Activated naive CD4-positive, alpha-beta T cell treated with anti-CD3 and anti-CD28 coated beads for 36 hours (primary cell): ENCODE results near the gene CLIC4. TPM values are rescaled to one million over a fixed set of nuclear protein-coding genes. Genes with fewer than 3 reads are reported as not detected.

Source experiments
- CTCF ChIA-PET: fragments of 350-600 bp; sonication (Branson Sonifier 250); formaldehyde crosslinking; loops from one replicate; lab custom pipeline; 2021; ENCODE audit warnings: antibody characterized with exemption; lab: Charles Lee
- DNase-seq: peaks from one replicate; pipeline ENCODE4 v3.0.0-alpha.2; 2020
- H3K27ac Mint-ChIP-seq: one replicate; pipeline ENCODE4 v1.8.0; 2021; ENCODE audit warnings: mild to moderate bottlenecking, mixed read lengths
- H3K27me3 Mint-ChIP-seq: one replicate; pipeline ENCODE4 v1.8.0; 2021; ENCODE audit warnings: low read depth, mixed read lengths
- H3K36me3 Mint-ChIP-seq: one replicate; pipeline ENCODE4 v1.8.0; 2021; ENCODE audit warnings: low read depth, mixed read lengths
- H3K4me1 Mint-ChIP-seq: one replicate; pipeline ENCODE4 v1.8.0; 2021; ENCODE audit warnings: low read depth, mixed read lengths
- H3K4me3 Mint-ChIP-seq: one replicate; pipeline ENCODE4 v1.8.0; 2021; ENCODE audit warnings: mild to moderate bottlenecking, moderate library complexity, mixed read lengths
- H3K9me3 Mint-ChIP-seq: one replicate; pipeline ENCODE4 v1.8.0; 2021; ENCODE audit warnings: mixed read lengths
- intact Hi-C: fragments of 100-400 bp; cut with micrococcal nuclease; formaldehyde crosslinking; loops from one replicate; pipeline ENCODE4 v1.15.1; 2023
- total RNA-seq, 2 experiments: library from RNA; stranded (reverse); gene quantifications; one replicate each; pipeline ENCODE4 v1.2.3, GENCODE V29; 2021

CLIC4 gene
- total RNA-seq, 2 experiments from 2014 or later: 38.0 to 44.3 TPM

DNA sequence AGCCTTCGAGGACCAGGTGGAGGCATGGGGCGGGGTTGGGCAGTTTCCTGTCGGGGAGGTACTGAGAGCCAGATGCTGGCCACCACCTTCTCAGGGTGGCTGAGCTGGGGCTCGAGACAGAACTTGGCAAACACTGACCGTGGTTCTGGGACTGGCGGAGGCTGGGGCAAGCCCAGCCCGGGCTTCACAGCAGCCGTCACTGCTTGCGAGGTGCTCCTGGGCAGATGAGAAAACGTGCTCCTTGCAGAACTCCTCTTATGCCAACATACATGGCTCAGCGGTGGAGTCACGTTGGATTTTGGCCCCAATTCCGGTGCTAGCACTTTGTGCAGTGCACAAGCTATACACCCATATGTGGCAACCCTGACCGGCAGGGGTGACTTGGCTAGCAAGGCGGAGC is 115.6 kb downstream of the CLIC4 start:
- Mint-ChIP-seq H3K36me3 (no peaks in the 10 kb centered on the region), H3K27ac (no peak overlapping the region), H3K4me3 (no peak overlapping the region), H3K27me3 (no peaks in the 10 kb centered on the region), H3K4me1 (no peaks in the 10 kb centered on the region), H3K9me3 (no peaks in the 10 kb centered on the region)
- intact Hi-C loops: no loop called here
- DNase-seq: no peak
- CTCF ChIA-PET: interaction anchor here (0.6 to 2.8 kb wide), 4 partner anchors 11 to 853 kb away, joined by 3 to 9 read pairs (median 3); no protein-coding TSS in a partner anchor

DNA sequence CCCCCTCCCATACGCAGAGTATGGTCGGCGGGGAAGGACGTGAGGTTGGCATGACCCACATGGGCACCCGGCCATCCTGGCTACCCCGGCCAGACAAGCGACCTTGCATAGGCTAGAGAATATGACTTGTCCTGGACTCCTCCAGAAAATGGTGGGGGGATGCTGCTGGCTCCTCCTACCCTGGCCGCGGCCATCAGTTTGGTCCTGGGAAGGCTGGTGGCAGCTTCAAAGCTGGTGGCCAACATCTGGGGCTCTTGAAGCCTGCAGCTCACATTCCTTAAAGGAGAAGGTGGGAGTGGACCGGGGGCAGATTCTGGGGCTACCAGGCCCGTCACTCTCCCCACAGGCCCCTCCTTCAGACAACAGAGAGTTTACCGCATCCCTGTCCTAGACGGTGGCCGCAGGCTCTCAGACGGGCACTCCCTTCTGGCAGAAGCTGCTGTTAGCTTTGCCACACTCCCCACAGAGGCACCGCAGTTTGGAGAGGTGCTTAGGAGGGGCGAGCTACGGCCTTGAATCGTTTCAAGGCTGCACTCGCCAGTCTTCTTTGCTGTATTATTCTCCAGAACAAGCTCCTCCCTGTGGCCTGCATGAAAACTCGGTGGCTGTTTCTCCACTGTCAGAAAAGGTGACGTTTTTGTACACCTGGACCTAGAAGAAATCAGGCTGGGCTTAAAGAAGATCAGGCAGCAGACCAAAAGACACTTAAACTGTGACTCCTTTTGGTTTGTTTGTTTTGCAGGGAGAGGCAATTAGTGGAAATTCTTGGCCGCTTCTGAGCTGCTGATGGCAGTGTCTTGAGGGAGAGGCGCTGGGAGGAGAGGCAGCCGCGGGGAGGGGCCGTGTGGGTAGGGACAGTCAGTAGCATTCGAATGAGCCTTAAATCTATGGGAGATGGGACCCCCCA is 116.8 kb downstream of the CLIC4 start:
- no peak for DNase-seq
- Mint-ChIP-seq H3K4me1 (no peaks in the 10 kb centered on the region), H3K27me3 (no peaks in the 10 kb centered on the region), H3K4me3 (no peak overlapping the region), H3K36me3 (no peaks in the 10 kb centered on the region), H3K27ac (no peak overlapping the region), H3K9me3 (no peaks in the 10 kb centered on the region)
- intact Hi-C loops: no loop called here
- CTCF ChIA-PET: interaction anchor here (2.8 kb wide), 1 partner anchor 14 kb away, joined by 9 read pairs; no protein-coding TSS in a partner anchor

DNA sequence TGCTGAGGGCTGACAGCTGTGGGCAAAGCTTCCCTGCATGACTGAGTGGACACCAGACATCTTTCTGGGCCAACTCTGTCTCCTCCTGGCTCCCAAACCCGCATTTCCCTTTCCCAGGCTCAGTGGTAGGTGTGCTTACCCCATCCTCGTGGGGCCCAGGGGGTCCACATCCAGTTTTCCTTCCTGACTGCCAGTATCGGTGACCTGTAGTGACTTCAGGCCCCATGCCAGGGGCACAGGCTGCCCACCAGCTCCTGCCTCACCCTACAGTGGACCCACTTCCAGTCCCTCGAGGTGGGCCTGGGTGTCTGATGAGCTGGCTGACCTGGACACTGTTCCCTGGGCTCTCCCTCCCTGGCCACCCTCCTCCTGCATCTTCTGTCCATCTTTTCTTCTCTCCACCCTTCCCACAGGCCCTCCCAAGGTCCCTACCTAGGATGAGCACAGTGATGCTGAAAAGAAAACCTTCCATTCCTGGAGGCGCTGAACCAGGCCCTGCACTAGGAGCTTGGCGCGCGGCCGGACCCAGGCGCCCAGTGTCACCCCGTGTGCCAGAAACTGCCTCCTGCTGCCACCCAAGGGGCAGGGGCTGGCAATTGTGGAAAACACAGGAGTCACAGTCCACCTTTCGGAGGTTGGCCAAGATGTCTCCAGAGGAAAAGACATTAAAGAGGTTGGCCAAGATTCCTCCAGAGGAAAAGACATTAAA is 117.7 kb downstream of the CLIC4 start:
- Mint-ChIP-seq H3K27me3 (no peaks in the 10 kb centered on the region), H3K9me3 (no peaks in the 10 kb centered on the region), H3K4me1 (no peaks in the 10 kb centered on the region), H3K4me3 (no peak overlapping the region), H3K36me3 (no peaks in the 10 kb centered on the region), H3K27ac (no peak overlapping the region)
- intact Hi-C loops: no loop called here
- CTCF ChIA-PET: no interaction called here
- DNase-seq: no peak

DNA sequence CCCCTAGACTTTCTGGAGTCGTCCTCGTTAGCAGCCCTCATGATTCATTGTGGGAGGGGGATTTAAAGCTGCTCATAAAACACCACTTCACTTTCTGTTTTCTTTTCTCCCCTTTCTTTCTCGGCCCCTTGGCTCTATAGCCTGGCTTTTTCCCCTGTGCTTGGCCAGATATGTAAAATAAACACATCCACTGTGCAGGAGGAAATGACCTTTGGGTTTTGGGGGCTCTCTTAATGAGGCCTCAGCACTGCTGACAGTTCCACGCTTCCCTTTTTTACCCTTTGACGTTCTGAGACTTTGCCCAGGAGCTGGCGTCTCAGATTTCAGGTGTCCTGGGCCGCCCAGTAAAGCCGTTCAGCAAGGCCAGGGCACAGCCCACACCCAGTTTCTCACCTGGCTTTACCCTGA is 119.1 kb downstream of the CLIC4 start:
- no peak for DNase-seq
- Mint-ChIP-seq H3K27me3 (no peaks in the 10 kb centered on the region), H3K4me1 (no peaks in the 10 kb centered on the region), H3K4me3 (no peak overlapping the region), H3K27ac (no peak overlapping the region), H3K36me3 (no peaks in the 10 kb centered on the region), H3K9me3 (no peaks in the 10 kb centered on the region)
- intact Hi-C loops: no loop called here
- CTCF ChIA-PET: no interaction called here

DNA sequence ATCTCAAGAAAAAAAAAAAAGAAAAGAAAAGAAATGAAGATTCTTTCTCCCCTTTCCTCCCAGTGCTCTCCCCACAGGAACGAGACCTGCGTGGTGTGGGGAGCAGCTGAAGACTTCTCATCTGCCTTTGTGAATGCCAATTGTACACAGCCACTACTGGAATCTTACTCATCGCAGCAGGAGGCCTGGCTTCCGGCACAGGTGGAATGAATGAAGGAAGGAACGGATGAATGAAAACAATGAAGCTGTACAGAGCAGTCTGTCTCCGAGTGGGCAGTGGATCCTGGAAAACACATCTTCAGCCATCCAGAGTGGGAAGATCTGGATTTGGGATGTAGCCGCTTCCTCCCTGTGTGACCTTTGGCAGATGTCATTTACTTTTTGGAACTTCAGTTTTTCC is 119.9 kb downstream of the CLIC4 start:
- CTCF ChIA-PET: no interaction called here
- Mint-ChIP-seq H3K9me3 (no peaks in the 10 kb centered on the region), H3K4me1 (no peaks in the 10 kb centered on the region), H3K27ac (no peak overlapping the region), H3K27me3 (no peaks in the 10 kb centered on the region), H3K4me3 (no peak overlapping the region), H3K36me3 (no peaks in the 10 kb centered on the region)
- intact Hi-C loops: no loop called here
- DNase-seq: no peak

DNA sequence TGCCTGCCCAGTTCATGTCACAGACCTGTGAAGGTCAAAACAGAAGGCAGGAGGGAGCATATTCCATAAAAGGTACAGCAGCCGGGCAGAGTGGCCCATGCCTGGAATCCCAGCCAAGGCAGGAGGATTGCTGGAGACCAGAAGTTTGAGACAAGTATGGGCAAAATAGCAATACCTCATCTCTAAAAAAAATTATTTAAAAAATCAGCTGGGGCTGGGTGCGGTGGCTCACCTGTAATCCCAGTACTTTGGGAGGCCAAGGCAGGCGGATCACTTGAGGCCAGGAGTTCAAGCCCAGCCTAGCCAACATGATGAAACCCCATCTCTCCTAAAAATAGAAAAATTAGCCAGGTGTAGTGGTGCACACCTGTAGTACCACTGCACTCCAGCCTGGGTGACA is 120.3 kb downstream of the CLIC4 start:
- Mint-ChIP-seq H3K27me3 (no peaks in the 10 kb centered on the region), H3K9me3 (no peaks in the 10 kb centered on the region)
- CTCF ChIA-PET: interaction anchor here (1.1 kb wide), 1 partner anchor 177 kb away, joined by 4 read pairs; no protein-coding TSS in a partner anchor

DNA sequence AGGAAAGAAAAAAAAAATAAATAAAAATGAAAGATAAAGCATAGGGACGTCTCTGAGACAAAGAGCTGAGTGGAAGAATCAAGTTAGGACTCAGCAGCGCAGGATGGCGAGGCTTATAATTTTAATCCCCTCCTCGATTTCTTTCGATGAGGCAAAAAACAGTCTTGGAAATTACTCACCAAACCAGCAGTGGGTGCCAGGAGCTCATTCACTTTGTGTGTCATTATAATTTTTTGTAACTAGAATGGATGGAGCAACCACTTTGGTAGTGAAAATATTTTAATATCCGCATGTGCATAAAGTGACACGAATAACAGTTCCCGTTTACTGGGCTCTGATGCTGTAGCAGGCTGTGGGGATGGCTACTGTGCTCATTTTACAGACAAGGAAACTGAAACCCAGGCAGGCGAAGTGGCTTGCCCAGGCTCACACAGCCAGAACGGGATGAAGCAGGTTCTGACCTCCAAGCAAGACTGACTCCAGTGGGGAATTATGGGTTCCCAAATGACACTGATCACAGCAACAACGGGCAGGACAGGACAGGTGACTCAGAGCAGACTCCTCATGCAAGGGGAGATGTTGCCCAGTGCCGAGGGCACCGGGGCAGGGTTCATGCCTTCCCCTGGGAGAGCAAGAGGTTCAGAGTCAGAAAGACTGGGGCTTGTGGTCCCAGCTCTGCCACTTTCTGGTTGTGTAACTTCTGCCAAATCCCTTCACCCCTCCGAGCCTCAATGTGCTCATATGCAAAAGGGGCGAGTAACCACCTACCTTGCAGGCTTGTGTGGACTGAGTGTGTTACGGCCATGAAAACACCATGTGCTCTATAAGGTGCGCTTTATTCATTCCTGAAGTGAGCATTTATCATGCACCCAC is 121.2 kb downstream of the CLIC4 start:
- H3K9me3 Mint-ChIP-seq: no peaks in the 10 kb centered on the region
- H3K4me1 Mint-ChIP-seq: peaks cover 8% of the 10 kb centered on the region
- CTCF ChIA-PET: interaction anchor here (0.6 to 1.1 kb wide), 2 partner anchors 178 to 292 kb away, joined by 3 to 4 read pairs; no protein-coding TSS in a partner anchor
- no peaks in the 10 kb centered on the region for H3K27me3 Mint-ChIP-seq
- no peaks in the 10 kb centered on the region for H3K36me3 Mint-ChIP-seq
- intact Hi-C loops: no loop called here
- H3K4me3 Mint-ChIP-seq: no peak overlapping the region
- DNase-seq: no peak
- no peak overlapping the region for H3K27ac Mint-ChIP-seq

More for the DNA sequence above, 120.3 kb downstream of the CLIC4 start:
- H3K4me3 Mint-ChIP-seq: no peak overlapping the region
- no peak overlapping the region for H3K27ac Mint-ChIP-seq
- peaks cover 4% of the 10 kb centered on the region for H3K4me1 Mint-ChIP-seq
- no peak for DNase-seq
- H3K36me3 Mint-ChIP-seq: no peaks in the 10 kb centered on the region
- intact Hi-C loops: no loop called here

DNA sequence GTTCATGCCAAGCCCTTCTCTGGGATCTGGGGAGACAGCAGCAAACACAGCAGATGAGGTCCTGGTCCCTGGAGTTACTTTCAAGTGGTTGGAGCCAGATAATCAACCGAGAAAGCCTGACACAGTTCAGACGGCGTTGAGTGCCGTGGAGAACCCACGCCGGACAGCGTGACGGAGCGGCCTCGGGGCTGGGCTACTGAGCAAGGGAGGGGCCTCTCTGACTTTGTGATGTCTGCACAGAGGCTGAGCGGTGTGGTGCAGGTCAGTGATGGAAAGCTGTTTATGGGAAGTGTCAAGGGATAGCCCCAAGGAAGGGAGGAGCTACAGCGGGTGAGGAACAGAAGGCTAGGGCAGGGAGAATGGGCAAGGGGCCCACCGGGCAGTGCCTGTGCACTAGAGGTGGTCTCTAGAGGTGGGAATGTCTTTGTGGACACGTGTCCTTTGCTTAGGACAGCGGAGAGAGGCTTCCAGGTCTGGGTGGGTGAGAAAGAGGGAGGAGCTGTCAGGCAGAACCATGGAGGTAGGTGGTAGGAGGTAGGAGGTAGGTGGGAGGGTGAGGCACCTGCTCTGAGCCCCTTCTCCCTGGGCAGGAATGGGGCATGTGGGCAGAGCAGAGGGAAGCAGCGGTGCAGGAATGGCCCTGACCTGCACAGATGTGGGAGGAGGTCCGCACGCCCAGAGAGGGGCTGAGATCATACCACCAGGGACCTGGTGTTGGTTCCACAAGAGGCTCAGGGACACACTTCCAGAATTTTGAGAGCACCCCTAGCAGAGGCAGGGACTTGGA is 122.0 kb downstream of the CLIC4 start:
- CTCF ChIA-PET: interaction anchor here (0.6 kb wide), 1 partner anchor 1304 kb away, joined by 3 read pairs; no protein-coding TSS in a partner anchor
- intact Hi-C loops: no loop called here
- H3K9me3 Mint-ChIP-seq: no peaks in the 10 kb centered on the region
- peaks cover 8% of the 10 kb centered on the region for H3K4me1 Mint-ChIP-seq
- H3K27me3 Mint-ChIP-seq: no peaks in the 10 kb centered on the region
- DNase-seq: no peak
- no peak overlapping the region for H3K27ac Mint-ChIP-seq
- no peak overlapping the region for H3K4me3 Mint-ChIP-seq
- H3K36me3 Mint-ChIP-seq: no peaks in the 10 kb centered on the region

DNA sequence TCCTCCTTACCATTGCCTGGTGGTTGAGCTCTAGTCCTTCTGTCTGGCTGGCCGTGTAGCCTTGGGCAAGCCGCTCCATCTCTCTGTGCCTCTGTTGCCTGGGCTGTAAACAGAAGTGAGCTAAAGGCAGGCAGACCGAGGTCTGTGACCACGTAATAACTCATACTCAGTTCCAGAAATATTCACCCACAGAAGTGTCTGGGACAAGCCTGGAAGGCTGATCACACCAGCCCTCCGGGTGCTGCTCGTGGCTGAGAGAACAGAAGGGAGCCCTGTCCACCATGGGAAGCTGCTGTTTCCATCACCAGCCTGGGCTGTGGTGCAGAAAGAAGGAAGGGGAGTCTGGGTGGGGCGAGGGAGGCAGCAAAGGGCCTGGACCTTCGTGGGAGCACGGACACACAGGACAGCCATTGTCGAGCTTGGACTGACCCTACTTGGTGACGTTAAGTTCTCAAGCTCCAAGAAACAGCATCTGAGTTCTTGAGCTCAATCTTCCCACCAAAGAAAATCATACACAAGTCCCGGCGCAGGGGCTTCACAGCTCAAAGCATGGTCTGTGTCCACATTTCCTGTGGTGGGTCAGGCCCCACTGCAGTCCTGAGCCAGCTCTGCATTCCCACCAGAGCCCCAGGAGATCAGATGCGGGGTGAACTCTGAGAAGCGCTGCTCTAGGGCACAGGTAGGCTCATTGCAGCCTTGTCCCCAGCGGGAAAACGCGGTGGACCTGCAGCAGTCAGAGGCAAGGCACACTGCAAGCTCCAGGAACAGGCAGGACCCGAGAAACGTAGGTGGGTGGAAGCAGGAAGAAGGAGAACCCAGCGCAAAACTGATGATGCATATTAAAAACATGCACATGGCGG is 123.0 kb downstream of the CLIC4 start:
- H3K4me1 Mint-ChIP-seq: peaks cover 8% of the 10 kb centered on the region
- no peak overlapping the region for H3K4me3 Mint-ChIP-seq
- no peak for DNase-seq
- no peaks in the 10 kb centered on the region for H3K9me3 Mint-ChIP-seq
- intact Hi-C loops: no loop called here
- no peaks in the 10 kb centered on the region for H3K36me3 Mint-ChIP-seq
- CTCF ChIA-PET: interaction anchor here (0.6 to 0.8 kb wide), 2 partner anchors 62 to 1305 kb away, joined by 3 read pairs; partner anchors contain the start of gene RUNX3
- no peaks in the 10 kb centered on the region for H3K27me3 Mint-ChIP-seq
- no peak overlapping the region for H3K27ac Mint-ChIP-seq

DNA sequence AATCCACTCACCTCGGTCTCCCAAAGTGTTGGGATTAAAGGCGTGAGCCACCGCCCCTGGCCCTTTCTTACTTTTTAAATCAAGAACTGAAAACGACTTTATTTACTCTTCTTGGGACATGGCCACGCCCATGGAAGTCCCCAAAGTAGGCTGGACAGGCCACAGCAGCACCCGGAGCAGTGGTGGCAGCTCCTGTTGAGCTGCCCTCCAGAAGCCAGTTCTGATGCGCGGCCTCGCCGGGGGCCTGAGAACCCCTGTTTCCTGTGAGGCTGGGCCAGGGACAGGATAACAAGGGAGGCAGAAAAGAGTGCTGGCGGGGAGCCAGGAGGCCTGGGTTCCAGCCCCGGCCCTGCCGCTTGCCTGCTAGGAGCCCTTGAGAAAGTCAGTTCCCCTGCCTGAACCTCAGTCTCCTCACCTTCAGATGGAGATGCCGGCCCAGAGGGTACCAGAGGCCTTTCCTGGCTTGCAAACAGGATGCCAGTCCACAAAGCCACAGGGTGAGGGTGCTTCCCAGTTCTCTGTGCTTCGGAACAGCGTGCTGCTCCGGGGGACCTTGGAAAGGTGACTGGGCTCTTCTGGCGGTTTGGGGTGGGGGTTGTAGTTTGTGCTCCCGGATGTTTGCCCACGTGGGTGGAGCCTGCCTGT is 125.4 kb downstream of the CLIC4 start:
- Mint-ChIP-seq H3K4me3 (no peak overlapping the region), H3K27ac (no peak overlapping the region), H3K9me3 (no peaks in the 10 kb centered on the region), H3K27me3 (no peaks in the 10 kb centered on the region), H3K36me3 (no peaks in the 10 kb centered on the region), H3K4me1 (peaks cover 8% of the 10 kb centered on the region)
- intact Hi-C loops: no loop called here
- CTCF ChIA-PET: interaction anchor here (1.2 kb wide), 1 partner anchor 278 kb away, joined by 3 read pairs; no protein-coding TSS in a partner anchor
- DNase-seq: peak; percentile 34
